ENCODE measurements around the gene BCL2.

The BCL2 gene

GRCh38 chr18:63074981-63075404 is 244.6 kb downstream of the BCL2 start:
- no peak for FAIRE-seq

- no peak for FAIRE-seq
Measured at GRCh38 chr18:63073481-63073880, 246.1 kb downstream of the BCL2 start.
